ENCODE measurements around the gene ADGRL3.

DNA sequence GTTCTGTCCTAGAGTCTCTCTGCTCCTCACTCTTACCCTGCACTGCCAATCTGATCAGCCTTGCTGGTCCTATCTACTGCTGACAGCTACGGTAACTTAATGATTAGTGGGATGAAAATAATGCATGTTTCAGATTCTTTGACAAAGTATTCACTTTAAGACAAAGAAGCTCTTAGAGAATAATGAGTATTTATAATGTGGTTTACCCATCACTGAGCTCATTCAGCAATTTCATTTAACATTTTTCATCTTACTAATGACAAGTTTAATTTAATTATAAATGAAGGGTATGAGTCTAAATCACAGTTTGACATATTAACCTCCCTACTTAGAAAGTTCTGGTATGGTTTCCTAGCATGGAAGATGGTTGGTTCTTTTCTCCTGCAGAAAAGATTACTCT, 428.2 kb downstream of the ADGRL3 start:
- no peak for TF ChIP-seq POLR2A (IDR thresholded peaks at IDR 0.05)
- TF ChIP-seq, protein P1, sequence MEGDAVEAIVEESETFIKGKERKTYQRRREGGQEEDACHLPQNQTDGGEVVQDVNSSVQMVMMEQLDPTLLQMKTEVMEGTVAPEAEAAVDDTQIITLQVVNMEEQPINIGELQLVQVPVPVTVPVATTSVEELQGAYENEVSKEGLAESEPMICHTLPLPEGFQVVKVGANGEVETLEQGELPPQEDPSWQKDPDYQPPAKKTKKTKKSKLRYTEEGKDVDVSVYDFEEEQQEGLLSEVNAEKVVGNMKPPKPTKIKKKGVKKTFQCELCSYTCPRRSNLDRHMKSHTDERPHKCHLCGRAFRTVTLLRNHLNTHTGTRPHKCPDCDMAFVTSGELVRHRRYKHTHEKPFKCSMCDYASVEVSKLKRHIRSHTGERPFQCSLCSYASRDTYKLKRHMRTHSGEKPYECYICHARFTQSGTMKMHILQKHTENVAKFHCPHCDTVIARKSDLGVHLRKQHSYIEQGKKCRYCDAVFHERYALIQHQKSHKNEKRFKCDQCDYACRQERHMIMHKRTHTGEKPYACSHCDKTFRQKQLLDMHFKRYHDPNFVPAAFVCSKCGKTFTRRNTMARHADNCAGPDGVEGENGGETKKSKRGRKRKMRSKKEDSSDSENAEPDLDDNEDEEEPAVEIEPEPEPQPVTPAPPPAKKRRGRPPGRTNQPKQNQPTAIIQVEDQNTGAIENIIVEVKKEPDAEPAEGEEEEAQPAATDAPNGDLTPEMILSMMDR (IDR thresholded peaks at IDR 0.05): no peak
